IMR-90 (cell line): ENCODE measurements around the gene NUMA1. TPM values are rescaled to one million over a fixed set of nuclear protein-coding genes. Genes with fewer than 3 reads are reported as not detected.

Experiments
- ATAC-seq: fragments of 200-7000 bp; cut with Tn5 transposase; 2 replicates; pipeline ENCODE4 v1.9.1; 2020; ENCODE audit warnings: low read depth, mild to moderate bottlenecking, moderate library complexity
- BruUV-seq: library from RNA; stranded (reverse); fragments of 400-500 nt; replicated peaks from 2 replicates; lab custom pipeline; 2021; lab: Mats Ljungman, UMichigan
- CTCF ChIA-PET: fragments of 300-600 bp; formaldehyde crosslinking; extraction: SDS; loops from one replicate; lab custom pipeline; 2021; ENCODE audit warnings: antibody characterized with exemption; lab: Yijun Ruan, JAX
- POLR2A ChIA-PET: fragments of 300-600 bp; sonication (Branson Sonifier 250); formaldehyde crosslinking; loops from one replicate; lab custom pipeline; 2022; ENCODE audit warnings: antibody characterized with exemption; ENCODE audit not compliant: unreplicated experiment; lab: Charles Lee
- DNase-seq: peaks from one replicate; pipeline ENCODE4 v3.0.0; 2013
- H2AFZ ChIP-seq: replicated peaks from 2 replicates; pipeline ENCODE3; 2013; ENCODE audit warnings: low read length, mild to moderate bottlenecking; ENCODE audit not compliant: poor library complexity
- H2AK5ac ChIP-seq: 2 replicates; pipeline ENCODE4 v1.6.1; 2013; ENCODE audit warnings: low read depth, low read length, inconsistent platforms
- H2AK9ac ChIP-seq: replicated peaks from 2 replicates; pipeline ENCODE3; 2013; ENCODE audit warnings: mild to moderate bottlenecking, low read depth, low read length, moderate library complexity; ENCODE audit not compliant: poor library complexity
- H2BK120ac ChIP-seq: 2 replicates; pipeline ENCODE4 v1.6.1; 2013; ENCODE audit warnings: low read depth, low read length, inconsistent platforms
- H2BK15ac ChIP-seq: 3 replicates; pipeline ENCODE4 v1.6.1; 2013; ENCODE audit warnings: low read depth, low read length, inconsistent platforms
- H2BK20ac ChIP-seq: 2 replicates; pipeline ENCODE4 v1.6.1; 2013; ENCODE audit warnings: low read depth, mild to moderate bottlenecking, inconsistent platforms, low read length, moderate library complexity
- H2BK5ac ChIP-seq: 2 replicates; pipeline ENCODE4 v1.6.1; 2013; ENCODE audit warnings: mild to moderate bottlenecking, low read depth, low read length, inconsistent platforms; ENCODE audit not compliant: poor library complexity, severe bottlenecking
- H3K14ac ChIP-seq: replicated peaks from 2 replicates; pipeline ENCODE4 v1.6.1; 2013; ENCODE audit warnings: low read depth, low read length, inconsistent platforms
- H3K18ac ChIP-seq: 2 replicates; pipeline ENCODE4 v1.6.1; 2013; ENCODE audit warnings: low read depth, low read length, control low read depth
- H3K23ac ChIP-seq: 2 replicates; pipeline ENCODE4 v1.6.1; 2013; ENCODE audit warnings: low read depth, low read length, inconsistent platforms
- H3K27ac ChIP-seq: 2 replicates; pipeline ENCODE4 v1.5.1; 2013; ENCODE audit warnings: mild to moderate bottlenecking, control low read depth, low read length; ENCODE audit not compliant: insufficient read depth
- H3K27me3 ChIP-seq: 2 replicates; pipeline ENCODE4 v1.6.1; 2013; ENCODE audit warnings: low read length; ENCODE audit not compliant: control insufficient read depth, insufficient read depth
- H3K36me3 ChIP-seq: 2 replicates; pipeline ENCODE4 v1.6.1; 2013; ENCODE audit warnings: low read length, mixed read lengths; ENCODE audit not compliant: control insufficient read depth, insufficient read depth
- H3K4ac ChIP-seq: 2 replicates; pipeline ENCODE4 v1.6.1; 2013; ENCODE audit warnings: low read depth, low read length, inconsistent platforms
- H3K4me1 ChIP-seq: 2 replicates; pipeline ENCODE4 v1.6.1; 2013; ENCODE audit warnings: low read length, mixed read lengths; ENCODE audit not compliant: control insufficient read depth, insufficient read depth
- H3K4me2 ChIP-seq: 2 replicates; pipeline ENCODE4 v1.6.1; 2013; ENCODE audit warnings: low read depth, mild to moderate bottlenecking, control low read depth, low read length, moderate library complexity
- H3K4me3 ChIP-seq: 2 replicates; pipeline ENCODE4 v1.5.1; 2013; ENCODE audit warnings: low read depth, mild to moderate bottlenecking, control low read depth, low read length, moderate library complexity; ENCODE audit not compliant: insufficient read depth
- H3K56ac ChIP-seq: 2 replicates; pipeline ENCODE4 v1.6.1; 2013; ENCODE audit warnings: low read length, inconsistent platforms; ENCODE audit not compliant: insufficient read depth; ENCODE audit errors: extremely low read depth
- H3K79me1 ChIP-seq, 2 experiments: 2 replicates each; pipeline ENCODE4 v1.6.1; 2013; ENCODE audit warnings: low read length in 2 of 2, inconsistent platforms in 1 of 2, low read depth in 1 of 2
- H3K9ac ChIP-seq: 2 replicates; pipeline ENCODE4 v1.6.1; 2013; ENCODE audit warnings: low read depth, low read length, control low read depth
- H3K9me1 ChIP-seq: 2 replicates; pipeline ENCODE4 v1.6.1; 2013; ENCODE audit warnings: low read length, inconsistent platforms; ENCODE audit not compliant: insufficient read depth
- H3K9me3 ChIP-seq: 2 replicates; pipeline ENCODE4 v1.6.1; 2013; ENCODE audit warnings: low read length; ENCODE audit not compliant: control insufficient read depth, insufficient read depth
- H4K20me1 ChIP-seq: 2 replicates; pipeline ENCODE4 v1.6.1; 2013; ENCODE audit warnings: low read length, inconsistent platforms; ENCODE audit not compliant: insufficient read depth
- H4K5ac ChIP-seq: 2 replicates; pipeline ENCODE4 v1.6.1; 2013; ENCODE audit warnings: mild to moderate bottlenecking, low read depth, low read length, control low read depth
- H4K8ac ChIP-seq, 2 experiments: 2 replicates each; pipeline ENCODE4 v1.6.1; 2013; ENCODE audit warnings: low read depth in 2 of 2, low read length in 2 of 2, control low read depth in 1 of 2, inconsistent platforms in 1 of 2
- H4K91ac ChIP-seq: 2 replicates; pipeline ENCODE4 v1.6.1; 2013; ENCODE audit warnings: low read depth, low read length, inconsistent platforms; ENCODE audit not compliant: insufficient read depth
- CEBPB ChIP-seq: IDR thresholded peaks from 2 replicates; pipeline ENCODE4 v1.6.1; 2012; ENCODE audit warnings: low read depth, low read length, improper control_type of control experiment
- MAFK ChIP-seq: IDR thresholded peaks from 2 replicates; pipeline ENCODE4 v1.6.1; 2012; ENCODE audit warnings: low read depth, low read length, improper control_type of control experiment
- MXI1 ChIP-seq: IDR thresholded peaks from 2 replicates; pipeline ENCODE4 v1.6.1; 2012; ENCODE audit warnings: low read depth, mild to moderate bottlenecking, low read length, moderate library complexity, borderline replicate concordance
- RAD21 ChIP-seq: IDR thresholded peaks from 2 replicates; pipeline ENCODE4 v1.6.1; 2012; ENCODE audit warnings: low read length, improper control_type of control experiment
- RCOR1 ChIP-seq: IDR thresholded peaks from 2 replicates; pipeline ENCODE4 v1.6.1; 2012; ENCODE audit warnings: mild to moderate bottlenecking, low read length, improper control_type of control experiment; ENCODE audit not compliant: insufficient replicate concordance
- dilution Hi-C: fragments of 300-500 bp; cut with HindIII; formaldehyde crosslinking; loops from one replicate; pipeline ENCODE4 v1.14.3; 2018; ENCODE audit warnings: low sequenced_read_pairs; ENCODE audit not compliant: unreplicated experiment
- in situ Hi-C: fragments of 300-500 bp; cut with MboI; formaldehyde crosslinking; loops from 3 replicates; pipeline ENCODE4 v1.14.3; 2019; ENCODE audit warnings: low sequenced_read_pairs, inconsistent platforms, mixed read lengths
- intact Hi-C: fragments of 100-400 bp; cut with micrococcal nuclease; formaldehyde crosslinking; loops from 2 replicates; pipeline ENCODE4 v1.10.0; 2022
- polyA plus RNA-seq, 3 experiments: library from polyadenylated mRNA; depleted of rRNA; stranded (reverse); fragments of >200 nt; gene quantifications; 2 replicates each; pipeline ENCODE4 v1.2.3, GENCODE V29; 2012; ENCODE audit warnings: low replicate concordance in 1 of 3
- total RNA-seq: library from RNA; depleted of rRNA; stranded (reverse); fragments of >200 nt; gene quantifications from 2 replicates; pipeline ENCODE4 v1.2.3, GENCODE V29; 2012
- TF ChIP-seq, protein P1 (sequence below): fragments of 150-350 bp; IDR thresholded peaks from 2 replicates; pipeline ENCODE4 v1.6.1; 2016; ENCODE audit warnings: low read depth, mild to moderate bottlenecking, low read length, moderate library complexity, borderline replicate concordance
- TF ChIP-seq, protein P2 (sequence below): conservative IDR thresholded peaks from 2 replicates; pipeline ENCODE4 v1.5.1; 2012; ENCODE audit warnings: mild to moderate bottlenecking, low read depth, low read length, improper control_type of control experiment

The NUMA1 gene
- total and polyA plus RNA-seq, 2 of the 4 experiments (the other 2 are of a cell fraction): 61.7 to 97.0 TPM

DNA sequence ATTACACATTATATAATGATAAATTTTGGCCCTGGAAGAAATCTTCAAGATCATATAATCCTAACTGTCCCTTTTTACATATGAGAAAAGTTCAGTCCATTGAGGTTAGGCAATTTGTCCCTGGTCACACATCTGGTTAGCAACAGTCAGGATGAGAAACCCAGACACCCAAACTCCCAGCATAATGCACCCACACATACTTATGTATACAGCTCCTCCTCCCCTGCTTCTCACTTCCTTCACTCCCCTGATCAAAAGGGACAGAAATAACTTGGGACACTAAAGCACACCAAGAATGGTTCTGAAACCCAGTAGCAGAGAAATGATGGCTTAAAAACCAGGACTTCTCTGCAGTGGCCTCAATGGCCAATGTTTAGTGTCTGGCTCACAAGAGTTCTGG, 11.1 kb downstream of the NUMA1 start:
- DNase-seq (no peak), ATAC-seq (peak; percentile 3; the same call in 1 of the 2 replicates)
- H2BK120ac ChIP-seq: peak overlapping the region; percentile 75
- peaks cover 21% of the 10 kb centered on the region for H3K9me1 ChIP-seq
- H3K4me3 ChIP-seq: peak overlapping the region; percentile 6; the same call in 1 of the 2 replicates
- H3K27me3 ChIP-seq: no peaks in the 10 kb centered on the region
- peak overlapping the region; percentile 40 for H2AFZ ChIP-seq
- H3K56ac ChIP-seq: peak overlapping the region; percentile 83
- peaks cover 35 to 65% of the 10 kb centered on the region in 2 experiments for H3K79me1 ChIP-seq
- peaks cover 7% of the 10 kb centered on the region; the same call in 1 of the 2 replicates for H4K20me1 ChIP-seq
- dilution Hi-C loops: no loop called here
- intact Hi-C loops: no loop called here
- BruUV-seq: no TSS peak
- ChIA-PET POLR2A (no interaction called here), CTCF (interaction anchor here (0.6 to 2.0 kb wide), 4 partner anchors 11 to 44 kb away, joined by 3 to 7 read pairs (median 5); no protein-coding TSS in a partner anchor)
- H3K23ac ChIP-seq: peak overlapping the region; percentile 50
- peak overlapping the region; percentile 65; the same call in 1 of the 2 replicates for H3K9ac ChIP-seq
- peak overlapping the region; percentile 91 for H3K14ac ChIP-seq
- in situ Hi-C loops: no loop called here
- peak overlapping the region; percentile 73 for H3K27ac ChIP-seq
- peak overlapping the region; percentile 86 for H2BK5ac ChIP-seq
- H4K91ac ChIP-seq: peak overlapping the region; percentile 79
- no peaks in the 10 kb centered on the region; the same call in 1 of the 2 replicates for H3K36me3 ChIP-seq
- no peak for TF ChIP-seq RAD21
- TF ChIP-seq MXI1: no peak
- TF ChIP-seq, protein P1, sequence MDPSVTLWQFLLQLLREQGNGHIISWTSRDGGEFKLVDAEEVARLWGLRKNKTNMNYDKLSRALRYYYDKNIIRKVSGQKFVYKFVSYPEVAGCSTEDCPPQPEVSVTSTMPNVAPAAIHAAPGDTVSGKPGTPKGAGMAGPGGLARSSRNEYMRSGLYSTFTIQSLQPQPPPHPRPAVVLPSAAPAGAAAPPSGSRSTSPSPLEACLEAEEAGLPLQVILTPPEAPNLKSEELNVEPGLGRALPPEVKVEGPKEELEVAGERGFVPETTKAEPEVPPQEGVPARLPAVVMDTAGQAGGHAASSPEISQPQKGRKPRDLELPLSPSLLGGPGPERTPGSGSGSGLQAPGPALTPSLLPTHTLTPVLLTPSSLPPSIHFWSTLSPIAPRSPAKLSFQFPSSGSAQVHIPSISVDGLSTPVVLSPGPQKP: no peak
- peak; percentile 38; the same call in 1 of the 2 replicates for TF ChIP-seq CEBPB
- TF ChIP-seq MAFK: no peak
- TF ChIP-seq RCOR1: no peak
- TF ChIP-seq, protein P2, sequence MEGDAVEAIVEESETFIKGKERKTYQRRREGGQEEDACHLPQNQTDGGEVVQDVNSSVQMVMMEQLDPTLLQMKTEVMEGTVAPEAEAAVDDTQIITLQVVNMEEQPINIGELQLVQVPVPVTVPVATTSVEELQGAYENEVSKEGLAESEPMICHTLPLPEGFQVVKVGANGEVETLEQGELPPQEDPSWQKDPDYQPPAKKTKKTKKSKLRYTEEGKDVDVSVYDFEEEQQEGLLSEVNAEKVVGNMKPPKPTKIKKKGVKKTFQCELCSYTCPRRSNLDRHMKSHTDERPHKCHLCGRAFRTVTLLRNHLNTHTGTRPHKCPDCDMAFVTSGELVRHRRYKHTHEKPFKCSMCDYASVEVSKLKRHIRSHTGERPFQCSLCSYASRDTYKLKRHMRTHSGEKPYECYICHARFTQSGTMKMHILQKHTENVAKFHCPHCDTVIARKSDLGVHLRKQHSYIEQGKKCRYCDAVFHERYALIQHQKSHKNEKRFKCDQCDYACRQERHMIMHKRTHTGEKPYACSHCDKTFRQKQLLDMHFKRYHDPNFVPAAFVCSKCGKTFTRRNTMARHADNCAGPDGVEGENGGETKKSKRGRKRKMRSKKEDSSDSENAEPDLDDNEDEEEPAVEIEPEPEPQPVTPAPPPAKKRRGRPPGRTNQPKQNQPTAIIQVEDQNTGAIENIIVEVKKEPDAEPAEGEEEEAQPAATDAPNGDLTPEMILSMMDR: no peak
- peak overlapping the region; percentile 46 for H2BK15ac ChIP-seq
- peak overlapping the region; percentile 97 for H2AK5ac ChIP-seq
- peak overlapping the region; percentile 85 for H3K4ac ChIP-seq
- H2AK9ac ChIP-seq: peak overlapping the region; percentile 35
- H3K18ac ChIP-seq: peak overlapping the region; percentile 78; the same call in 1 of the 2 replicates
- H4K8ac ChIP-seq: peak overlapping the region; percentile 26 to 92
- peaks cover 30% of the 10 kb centered on the region for H3K4me1 ChIP-seq
- H3K9me3 ChIP-seq: no peaks in the 10 kb centered on the region
- H3K4me2 ChIP-seq: peak overlapping the region; percentile 72
- H2BK20ac ChIP-seq: peak overlapping the region; percentile 45
- peak overlapping the region; percentile 24 for H4K5ac ChIP-seq
